Ovary (tissue), 9 donors: ENCODE data around the gene ARHGEF26. TPM values are rescaled to one million over a fixed set of nuclear protein-coding genes. Genes with fewer than 3 reads are reported as not detected.

Experiments
- DNase-seq, 5 donors: peaks; one replicate each; pipeline ENCODE4 v3.0.0-alpha.2; 2019 to 2020
- H3K27ac ChIP-seq, 2 donors: fragments of 200-600 bp; one replicate each; pipeline versions ENCODE4 v1.5.1 to v1.8.0; 2019 to 2022
- H3K27me3 ChIP-seq: fragments of 200-600 bp; one replicate; pipeline ENCODE4 v1.8.0; 2022
- H3K36me3 ChIP-seq: fragments of 200-600 bp; sonication (generic); one replicate; pipeline ENCODE4 v1.5.1; 2019
- H3K4me1 ChIP-seq: one replicate; pipeline ENCODE4 v1.8.1; 2013; ENCODE audit warnings: mild to moderate bottlenecking, moderate library complexity; ENCODE audit not compliant: insufficient read depth
- H3K4me3 ChIP-seq: fragments of 200-600 bp; sonication (generic); one replicate; pipeline ENCODE4 v1.5.1; 2017
- H3K9me3 ChIP-seq, 2 donors: fragments of 200-600 bp in 1 of 2; sonication (generic) in 1 of 2; one replicate each; pipeline versions ENCODE4 v1.5.1 to v1.8.1; 2013 to 2019; ENCODE audit warnings: mild to moderate bottlenecking in 1 of 2, moderate library complexity in 1 of 2
- CTCF ChIP-seq, 3 donors: fragments of 450-650 bp in 2 of 3; fragments of 200-600 bp in 1 of 3; IDR thresholded peaks; one replicate each; pipeline versions ENCODE4 v1.5.1 to v1.8.0; 2016 to 2022; ENCODE audit warnings: antibody characterized with exemption in 3 of 3, mild to moderate bottlenecking in 1 of 3
- EP300 ChIP-seq: sonication (generic); formaldehyde crosslinking; IDR thresholded peaks from one replicate; pipeline ENCODE4 v1.6.1; 2017; ENCODE audit warnings: antibody characterized with exemption
- POLR2A ChIP-seq: fragments of 450-650 bp; IDR thresholded peaks from one replicate; pipeline ENCODE4 v1.6.1; 2017; ENCODE audit warnings: antibody characterized with exemption, mild to moderate bottlenecking, moderate library complexity
- intact Hi-C, 4 donors: fragments of 100-400 bp; cut with DNase I; formaldehyde crosslinking; loops; one replicate each; pipeline versions ENCODE4 v1.11.0 to v1.15.1; 2022 to 2023
- polyA plus RNA-seq, 2 donors: library from polyadenylated mRNA; stranded (reverse); fragments of 200-250 nt in 1 of 2; fragments of 350-450 nt in 1 of 2; fragmentation: Illumina TruSeq in 1 of 2; extraction: RNeasy Lipid Tissue Mini Kit (QIAGEN cat#74804) in 1 of 2; gene quantifications; one replicate each; pipeline ENCODE4 v1.2.3, GENCODE V29; 2013 to 2014
- total RNA-seq, 7 donors: library from RNA; depleted of rRNA in 2 of 7; stranded (reverse); fragments of >200 nt in 2 of 7; fragmentation: NEBNext Ultra II Directional in 3 of 7; extraction: Animal tissue kit (Norgen Biotek cat#: 25700) in 3 of 7; gene quantifications; one replicate each; pipeline versions ENCODE4 v1.1.0 to v1.2.4, GENCODE V29; 2016 to 2023
- donor health status: DM: no; HTN: no; CAD: no; lungs with moderate emphysema.
- donor health status: DM: no; HTN: no; CAD: no.
- donor health status: Bipolar disorder and iron deficiency.
- donor health status: DM: yes; HTN: yes; CAD: no.
- donor health status: DM: no; HTN: no; CAD: no.
- donor health status: DM: yes; HTN: yes; CAD: no.

The ARHGEF26 gene
- total and polyA plus RNA-seq, 9 donors = 6.9 to 14.4 (median 11.7) TPM

- Histone ChIP-seq H3K36me3 (no peaks in the 10 kb centered on the region), H3K4me3 (no peak overlapping the region), H3K4me1 (no peaks in the 10 kb centered on the region), H3K27me3 (no peaks in the 10 kb centered on the region), H3K27ac (no peak overlapping the region), H3K9me3 (no peaks in the 10 kb centered on the region)
- no peak for TF ChIP-seq POLR2A
- no peak for TF ChIP-seq CTCF (IDR thresholded peaks at IDR 0.05)
- no peak for TF ChIP-seq EP300
- intact Hi-C loops = no loop called here
- DNase-seq = no peak
Measured at GRCh38 chr3:154307363-154307762, 186.2 kb downstream of the ARHGEF26 start.

Other genes starting within 250 kb of the ARHGEF26 start
- 10 to 100 TPM; 43.9 to 89.5 (median 61.0) TPM for gene DHX36, start 203.1 kb downstream of the ARHGEF26 start, total RNA-seq
- gene DHX36, start 203.1 kb downstream of the ARHGEF26 start, polyA plus RNA-seq = 10 to 100 TPM; 23.7 to 28.1 TPM